Uterus (tissue), 4 donors: ENCODE data around the gene MIGA2. TPM values are rescaled to one million over a fixed set of nuclear protein-coding genes. Genes with fewer than 3 reads are reported as not detected.

Experiments used
- DNase-seq, 2 donors: peaks; one replicate each; pipeline ENCODE4 v3.0.0-alpha.2; 2019 to 2020
- H3K27ac ChIP-seq, 2 donors: fragments of 200-600 bp; sonication (generic); 1 replicate in 1 of 2; 2 replicates in 1 of 2; pipeline ENCODE4 v1.5.1; 2016 to 2018
- H3K27me3 ChIP-seq, 2 donors: fragments of 200-600 bp; sonication (generic); one replicate each; pipeline ENCODE4 v1.5.1; 2018 to 2019; ENCODE audit warnings: control low read depth in 1 of 2
- H3K36me3 ChIP-seq, 2 donors: fragments of 200-600 bp; sonication (generic); one replicate each; pipeline ENCODE4 v1.5.1; 2019; ENCODE audit warnings: control low read depth in 1 of 2
- H3K4me1 ChIP-seq, 2 donors: fragments of 200-600 bp; sonication (generic); one replicate each; pipeline ENCODE4 v1.5.1; 2018 to 2019; ENCODE audit warnings: control low read depth in 1 of 2
- H3K4me3 ChIP-seq, 2 donors: fragments of 200-600 bp; sonication (generic); 1 replicate in 1 of 2; 2 replicates in 1 of 2; pipeline ENCODE4 v1.5.1; 2018 to 2019; ENCODE audit warnings: mild to moderate bottlenecking in 1 of 2
- H3K9me3 ChIP-seq, 2 donors: fragments of 200-600 bp; sonication (generic); one replicate each; pipeline ENCODE4 v1.5.1; 2019; ENCODE audit warnings: control low read depth in 1 of 2
- CTCF ChIP-seq, 4 experiments: fragments of 200-600 bp in 2 of 4; fragments of 450-650 bp in 2 of 4; sonication (generic) in 2 of 4; IDR thresholded peaks; one replicate each; pipeline ENCODE4 v1.5.1; 2016 to 2019; ENCODE audit warnings: antibody characterized with exemption in 4 of 4, mild to moderate bottlenecking in 2 of 4, moderate library complexity in 1 of 4
- POLR2A ChIP-seq, 2 donors: fragments of 450-650 bp; IDR thresholded peaks; one replicate each; pipeline ENCODE4 v1.6.1; 2016; ENCODE audit warnings: antibody characterized with exemption in 2 of 2, mild to moderate bottlenecking in 1 of 2, moderate library complexity in 1 of 2
- intact Hi-C: fragments of 100-400 bp; cut with DNase I; formaldehyde crosslinking; loops from one replicate; pipeline ENCODE4 v1.15.1; 2023; ENCODE audit warnings: low total_unique reads
- total RNA-seq, 4 donors: library from RNA; depleted of rRNA in 3 of 4; stranded (reverse); fragments of >200 nt in 3 of 4; gene quantifications; one replicate each; pipeline versions ENCODE4 v1.1.0 to v1.2.4, GENCODE V29; 2014 to 2023
- donor health status: DM: yes; HTN: yes; CAD: no.

The MIGA2 gene
- total RNA-seq, 4 donors from 2014 or later: 13.2 to 36.5 (median 34.0) TPM

GRCh38 chr9:129101279-129101678 is 64.9 kb downstream of the MIGA2 start:
- TF ChIP-seq POLR2A (IDR thresholded peaks at IDR 0.05) (no peak), CTCF (IDR thresholded peaks at IDR 0.05) (no peak)
- no peaks in the 10 kb centered on the region for H3K4me1 ChIP-seq
- no peak for DNase-seq
- intact Hi-C loops: no loop called here
- no peaks in the 10 kb centered on the region for H3K36me3 ChIP-seq
- no peaks in the 10 kb centered on the region for H3K27me3 ChIP-seq
- H3K4me3 ChIP-seq: no peak overlapping the region
- H3K9me3 ChIP-seq: no peaks in the 10 kb centered on the region
- H3K27ac ChIP-seq: no peak overlapping the region

- intact Hi-C loops: no loop called here
- H3K4me1 ChIP-seq: no peaks in the 10 kb centered on the region
- DNase-seq: no peak
- H3K9me3 ChIP-seq: no peaks in the 10 kb centered on the region
- no peaks in the 10 kb centered on the region for H3K36me3 ChIP-seq
- H3K4me3 ChIP-seq: no peak overlapping the region
- TF ChIP-seq POLR2A (IDR thresholded peaks at IDR 0.05): no peak
- no peak for TF ChIP-seq CTCF (IDR thresholded peaks at IDR 0.05)
- no peak overlapping the region for H3K27ac ChIP-seq
- H3K27me3 ChIP-seq: no peaks in the 10 kb centered on the region
Measured at GRCh38 chr9:129102095-129102525, 65.7 kb downstream of the MIGA2 start.

- intact Hi-C loops: no loop called here
- Histone ChIP-seq H3K4me3 (no peak overlapping the region), H3K27me3 (no peaks in the 10 kb centered on the region), H3K36me3 (no peaks in the 10 kb centered on the region), H3K4me1 (no peaks in the 10 kb centered on the region), H3K27ac (no peak overlapping the region), H3K9me3 (no peaks in the 10 kb centered on the region)
- peak in 1 of 4 experiments; percentile 18 for TF ChIP-seq CTCF (IDR thresholded peaks at IDR 0.05)
- no peak for TF ChIP-seq POLR2A (IDR thresholded peaks at IDR 0.05)
- no peak for DNase-seq
Measured at GRCh38 chr9:129102791-129103594, 66.6 kb downstream of the MIGA2 start.

- Histone ChIP-seq H3K27ac (no peak overlapping the region), H3K4me1 (no peaks in the 10 kb centered on the region), H3K4me3 (no peak overlapping the region), H3K27me3 (no peaks in the 10 kb centered on the region), H3K9me3 (no peaks in the 10 kb centered on the region), H3K36me3 (no peaks in the 10 kb centered on the region)
- no peak for DNase-seq
- intact Hi-C loops: no loop called here
- TF ChIP-seq CTCF (IDR thresholded peaks at IDR 0.05) (no peak), POLR2A (IDR thresholded peaks at IDR 0.05) (no peak)
Measured at GRCh38 chr9:129103595-129103965, 67.2 kb downstream of the MIGA2 start.

DNA sequence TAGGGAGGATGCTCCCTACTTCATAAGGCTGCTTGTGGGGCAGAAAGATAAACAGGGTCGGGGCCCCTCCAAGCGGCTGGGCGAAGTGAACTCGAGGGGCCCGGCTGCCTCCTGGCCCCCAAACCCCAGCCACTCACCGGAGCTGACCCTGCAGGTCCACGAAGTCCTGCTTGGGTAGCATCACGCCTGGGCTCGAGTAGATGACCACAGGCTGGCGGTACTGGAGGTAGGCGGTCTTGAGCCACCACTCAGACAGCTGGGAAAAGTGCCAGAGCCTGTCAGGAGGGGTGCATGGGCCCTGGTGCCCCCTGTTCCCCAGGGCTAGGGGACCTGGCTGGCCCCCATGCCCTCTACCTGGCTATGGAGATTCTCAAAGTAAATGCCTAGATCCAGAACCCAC is 67.6 kb downstream of the MIGA2 start:
- H3K4me3 ChIP-seq: no peak overlapping the region
- no peak overlapping the region for H3K27ac ChIP-seq
- no peak for DNase-seq
- intact Hi-C loops: no loop called here
- H3K4me1 ChIP-seq: no peaks in the 10 kb centered on the region
- no peaks in the 10 kb centered on the region for H3K27me3 ChIP-seq
- H3K9me3 ChIP-seq: no peaks in the 10 kb centered on the region
- TF ChIP-seq POLR2A (IDR thresholded peaks at IDR 0.05): no peak
- TF ChIP-seq CTCF (IDR thresholded peaks at IDR 0.05): no peak
- H3K36me3 ChIP-seq: no peaks in the 10 kb centered on the region
